ENCODE measurements around the gene GMDS. TPM values are rescaled to one million over a fixed set of nuclear protein-coding genes. Genes with fewer than 3 reads are reported as not detected.

Gene GMDS
- total and polyA plus RNA-seq, 2 donors (not counting 3 experiments of a cell fraction or from before 2014, with no cell fraction given) = 9.8 to 23.5 TPM

- Histone ChIP-seq H3K79me2 (ENCODE audit: control insufficient read depth, insufficient read depth, low read length) (no peaks in the 10 kb centered on the region), H3K4me2 (ENCODE audit: insufficient read depth, low read length) (no peak overlapping the region)
- no TSS peak for BruUV-seq (replicated peaks)
These were observed 615.1 kb downstream of the GMDS start for GRCh38 chr6:1630212-1630770.

More at GRCh38 chr6:1630212-1630770, 615.1 kb downstream of the GMDS start:
- ChIA-PET POLR2A (no interaction called here), CTCF (interaction anchor here (0.6 to 1.8 kb wide), 4 partner anchors 9 to 1004 kb away, joined by 3 to 6 read pairs (median 4); no protein-coding TSS in a partner anchor)
- intact Hi-C loops (cut with micrococcal nuclease) = no loop called here
- H3K27me3 ChIP-seq (ENCODE audit: control insufficient read depth in 2 of 2, insufficient read depth in 2 of 2, low read length in 2 of 2) = peaks cover 5 to 12% of the 10 kb centered on the region in 2 experiments
- dilution Hi-C loops (cut with MboI; ENCODE audit: extremely low pct_ligation_motif_present, low sequenced_read_pairs) = no loop called here
- peaks cover 12% of the 10 kb centered on the region for H3K4me1 ChIP-seq (ENCODE audit: control insufficient read depth, extremely low read depth, insufficient read depth, low read length)
- no peak overlapping the region for H2AFZ ChIP-seq (ENCODE audit: low read depth, low read length)
- H3K27ac ChIP-seq (ENCODE audit: insufficient read depth, low read depth, low read length) = no peak overlapping the region
- no peaks in the 10 kb centered on the region for H3K9me1 ChIP-seq (replicated peaks; ENCODE audit: control insufficient read depth, extremely low read depth, insufficient read depth, low read length)
- no peaks in the 10 kb centered on the region for H3K36me3 ChIP-seq (ENCODE audit: control insufficient read depth in 2 of 2, extremely low read depth in 1 of 2, insufficient read depth in 2 of 2, low read length in 2 of 2)
- H3K4me3 ChIP-seq (replicated peaks in 1 of 3; ENCODE audit: insufficient read depth in 1 of 3, low read depth in 1 of 3, low read length in 3 of 3) = no peak overlapping the region
- no peak for TF ChIP-seq CTCF (IDR thresholded peaks at IDR 0.05; ENCODE audit: extremely low read depth in 1 of 2, insufficient read depth in 1 of 2, low read depth in 1 of 2, low read length in 2 of 2)
- TF ChIP-seq JUN (IDR thresholded peaks at IDR 0.05; ENCODE audit: borderline replicate concordance, insufficient read depth, insufficient read length, low read depth) = no peak
- no peak for TF ChIP-seq FOS (IDR thresholded peaks at IDR 0.05; ENCODE audit: borderline replicate concordance, insufficient read depth, low read length)
- no peak for TF ChIP-seq POLR2AphosphoS5 (IDR thresholded peaks at IDR 0.05; ENCODE audit: insufficient read depth, low read depth, low read length)
- no peak for TF ChIP-seq EZH2 (IDR thresholded peaks at IDR 0.05; ENCODE audit: borderline replicate concordance, low read depth, low read length, severe bottlenecking)
- no peak for TF ChIP-seq MAX (IDR thresholded peaks at IDR 0.05; ENCODE audit: insufficient read depth, insufficient read length)
- TF ChIP-seq POLR2A (IDR thresholded peaks at IDR 0.05; ENCODE audit: low read depth, low read length) = no peak
- no peak for TF ChIP-seq MYC (IDR thresholded peaks at IDR 0.05; ENCODE audit: low read depth, low read length)
- no peak for TF ChIP-seq GATA2 (IDR thresholded peaks at IDR 0.05; ENCODE audit: insufficient read depth, insufficient read length, low read depth, low read length)
- FAIRE-seq (no peak), DNase-seq (ENCODE audit: low read depth, low spot score) (no peak)
- H4K20me1 ChIP-seq (replicated peaks; ENCODE audit: control insufficient read depth, extremely low read depth, insufficient read depth, low read length) = no peaks in the 10 kb centered on the region
- H3K9me3 ChIP-seq (replicated peaks; ENCODE audit: control insufficient read depth, insufficient read depth, low read length) = no peaks in the 10 kb centered on the region
- no peak overlapping the region for H3K9ac ChIP-seq (replicated peaks; ENCODE audit: extremely low read depth, insufficient read depth, low read length)

Data from endothelial cell of umbilical vein (primary cell).